Measurements from ENCODE around the gene CBARP.

Gene CBARP

GRCh38 chr19:1235625-1236538 lies 1.9 kb downstream of the CBARP start:
- no peak overlapping the region for H3K4me3 ChIP-seq (ENCODE audit: low read depth, low read length)
- DNase-seq (ENCODE audit: low read depth), result no peak
- TF ChIP-seq, protein P1, sequence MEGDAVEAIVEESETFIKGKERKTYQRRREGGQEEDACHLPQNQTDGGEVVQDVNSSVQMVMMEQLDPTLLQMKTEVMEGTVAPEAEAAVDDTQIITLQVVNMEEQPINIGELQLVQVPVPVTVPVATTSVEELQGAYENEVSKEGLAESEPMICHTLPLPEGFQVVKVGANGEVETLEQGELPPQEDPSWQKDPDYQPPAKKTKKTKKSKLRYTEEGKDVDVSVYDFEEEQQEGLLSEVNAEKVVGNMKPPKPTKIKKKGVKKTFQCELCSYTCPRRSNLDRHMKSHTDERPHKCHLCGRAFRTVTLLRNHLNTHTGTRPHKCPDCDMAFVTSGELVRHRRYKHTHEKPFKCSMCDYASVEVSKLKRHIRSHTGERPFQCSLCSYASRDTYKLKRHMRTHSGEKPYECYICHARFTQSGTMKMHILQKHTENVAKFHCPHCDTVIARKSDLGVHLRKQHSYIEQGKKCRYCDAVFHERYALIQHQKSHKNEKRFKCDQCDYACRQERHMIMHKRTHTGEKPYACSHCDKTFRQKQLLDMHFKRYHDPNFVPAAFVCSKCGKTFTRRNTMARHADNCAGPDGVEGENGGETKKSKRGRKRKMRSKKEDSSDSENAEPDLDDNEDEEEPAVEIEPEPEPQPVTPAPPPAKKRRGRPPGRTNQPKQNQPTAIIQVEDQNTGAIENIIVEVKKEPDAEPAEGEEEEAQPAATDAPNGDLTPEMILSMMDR (IDR thresholded peaks at IDR 0.05; ENCODE audit: low read depth, low read length, missing control alignments), result no peak

- DNase-seq (ENCODE audit: low read depth), result no peak
Observed at GRCh38 chr19:1234955-1235380, 2.8 kb downstream of the CBARP start.

GRCh38 chr19:1234051-1234954 lies 3.5 kb downstream of the CBARP start:
- H3K4me3 ChIP-seq (ENCODE audit: low read depth, low read length), result no peak overlapping the region
- TF ChIP-seq, protein P1 (IDR thresholded peaks at IDR 0.05; ENCODE audit: low read depth, low read length, missing control alignments), result no peak
- DNase-seq (ENCODE audit: low read depth), result no peak

More at GRCh38 chr19:1234955-1235380, 2.8 kb downstream of the CBARP start:
- TF ChIP-seq, protein P1 (IDR thresholded peaks at IDR 0.05; ENCODE audit: low read depth, low read length, missing control alignments), result no peak
- no peak overlapping the region for H3K4me3 ChIP-seq (ENCODE audit: low read depth, low read length)

DNA sequence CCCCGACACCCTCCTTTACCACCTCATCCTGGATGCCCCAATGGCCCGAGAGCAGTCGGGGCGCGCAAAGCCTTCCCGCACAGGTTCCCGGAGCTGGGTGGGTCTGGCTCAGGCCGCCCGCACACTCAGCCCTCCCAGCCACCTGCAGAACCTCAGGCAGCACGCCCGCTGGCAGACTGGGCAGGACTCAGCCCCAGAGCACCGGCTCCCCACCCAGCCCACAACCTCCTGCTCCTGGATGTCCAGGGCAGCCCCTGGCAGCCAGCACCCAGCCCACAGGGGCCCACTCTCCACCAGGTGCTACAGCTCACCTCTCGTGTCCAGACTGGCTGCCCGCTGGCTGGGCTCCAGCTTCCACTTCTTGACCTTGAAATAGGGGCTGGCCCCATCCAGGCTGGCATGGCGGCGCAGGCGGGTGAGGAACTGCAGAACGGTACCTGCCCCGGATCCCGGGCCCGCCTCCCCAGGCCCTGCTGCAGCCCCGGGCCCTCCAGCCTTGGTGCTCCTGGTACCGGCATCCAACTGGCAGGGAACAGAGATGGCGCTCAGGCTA lies 4.6 kb downstream of the CBARP start:
- DNase-seq (ENCODE audit: low read depth), result no peak
- no peak overlapping the region for H3K4me3 ChIP-seq (ENCODE audit: low read depth, low read length)
- TF ChIP-seq, protein P1 (IDR thresholded peaks at IDR 0.05; ENCODE audit: low read depth, low read length, missing control alignments), result no peak

DNA sequence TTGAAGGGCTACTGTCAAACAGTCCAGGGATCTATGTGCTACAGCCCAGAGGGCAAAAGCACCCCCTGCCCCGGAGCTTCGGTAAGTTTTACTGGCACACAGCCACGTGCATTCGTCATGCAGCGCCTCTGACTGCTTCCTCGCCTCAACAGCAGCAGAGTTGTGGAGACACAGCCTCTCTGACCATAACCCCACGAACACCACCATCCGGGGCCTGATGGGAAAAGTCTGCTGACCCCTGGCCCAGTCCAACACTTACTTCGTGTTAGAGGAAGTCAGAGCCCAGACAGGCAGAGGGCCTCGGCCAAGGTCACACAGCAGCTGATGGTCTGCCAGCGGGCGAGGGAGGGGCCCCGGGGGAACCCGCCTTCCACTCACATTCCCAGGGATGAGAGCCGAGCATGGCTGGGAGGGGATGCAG lies 5.1 kb downstream of the CBARP start:
- TF ChIP-seq, protein P1 (IDR thresholded peaks at IDR 0.05; ENCODE audit: low read depth, low read length, missing control alignments), result no peak
- DNase-seq (ENCODE audit: low read depth), result no peak
- no peak overlapping the region for H3K4me3 ChIP-seq (ENCODE audit: low read depth, low read length)

GRCh38 chr19:1231729-1232637 lies 5.8 kb downstream of the CBARP start:
- DNase-seq (ENCODE audit: low read depth), result no peak
- H3K4me3 ChIP-seq (ENCODE audit: low read depth, low read length), result no peak overlapping the region
- TF ChIP-seq, protein P1 (IDR thresholded peaks at IDR 0.05; ENCODE audit: low read depth, low read length, missing control alignments), result no peak
